SU-DHL-6 (cell line): ENCODE results near the gene MGAT4C.

ENCODE experiments used
- CTCF ChIP-seq: fragments of 200-600 bp; sonication (generic); IDR thresholded peaks from one replicate; pipeline ENCODE4 v1.5.1; 2017; ENCODE audit warnings: antibody characterized with exemption, mild to moderate bottlenecking, low read length, moderate library complexity; ENCODE audit not compliant: insufficient read depth, poor library complexity, severe bottlenecking
- EZH2phosphoT487 ChIP-seq: fragments of 200-600 bp; sonication (generic), shearing (Covaris generic); conservative IDR thresholded peaks from 2 replicates; pipeline ENCODE4 v1.6.1; 2018; ENCODE audit warnings: mild to moderate bottlenecking, antibody characterized with exemption, low read length, moderate library complexity, mixed read lengths

DNA sequence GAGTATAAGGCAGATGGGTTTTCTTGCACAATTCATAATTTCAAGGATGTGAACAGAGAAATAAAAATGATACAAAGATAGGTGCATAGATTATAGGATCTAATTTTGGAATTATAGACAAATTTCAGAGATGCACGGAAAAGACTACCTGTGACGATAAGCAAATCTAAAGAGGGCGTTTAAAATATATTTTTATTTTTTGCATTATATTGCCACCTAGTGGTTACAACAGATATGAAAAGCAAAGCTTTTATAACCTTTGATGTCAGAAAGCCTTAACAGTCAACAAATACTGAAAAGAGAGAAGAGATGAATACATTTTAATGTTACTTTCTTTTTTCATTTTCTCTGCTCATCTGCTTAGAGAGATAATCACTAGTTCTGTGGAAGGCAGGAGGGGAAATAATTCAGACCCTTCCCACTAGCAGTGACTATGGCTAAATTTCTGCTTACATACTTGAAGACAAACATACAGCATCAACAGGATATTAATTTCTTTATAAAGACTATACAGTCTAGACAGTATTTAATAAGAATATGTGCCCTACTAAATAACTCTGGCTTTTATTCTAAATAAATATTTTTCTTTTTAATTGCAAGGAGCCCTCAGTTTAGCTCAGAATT lies 335.8 kb downstream of the MGAT4C start:
- TF ChIP-seq CTCF (peak; percentile 46), EZH2phosphoT487 (no peak)
